Adrenal gland (tissue), 12 donors: Measurements from ENCODE around the gene WNT3. TPM values are rescaled to one million over a fixed set of nuclear protein-coding genes. Genes with fewer than 3 reads are reported as not detected.

Source experiments
- DNase-seq, 7 donors: peaks; one replicate each; pipeline ENCODE4 v3.0.0-alpha.2; 2019 to 2020
- H3K27ac ChIP-seq, 5 donors: fragments of 200-600 bp; sonication (generic) in 4 of 5; 1 replicate in 3 of 5; 2 replicates in 2 of 5; pipeline versions ENCODE4 v1.5.1 to v1.8.0; 2016 to 2020; ENCODE audit warnings: mild to moderate bottlenecking in 1 of 5
- H3K27me3 ChIP-seq: fragments of 200-600 bp; 2 replicates; pipeline ENCODE4 v1.8.0; 2021
- H3K36me3 ChIP-seq, 2 donors: fragments of 200-600 bp; replicated peaks in 1 of 2; 1 replicate in 1 of 2; 2 replicates in 1 of 2; pipeline versions ENCODE4 v1.5.1 to v1.8.0; 2018 to 2022
- H3K4me1 ChIP-seq, 2 donors: fragments of 200-600 bp; replicated peaks in 1 of 2; 1 replicate in 1 of 2; 2 replicates in 1 of 2; pipeline versions ENCODE4 v1.5.1 to v1.8.0; 2018 to 2021
- H3K4me3 ChIP-seq, 4 donors: fragments of 200-600 bp; sonication (generic) in 3 of 4; one replicate each; pipeline ENCODE4 v1.5.1; 2016 to 2018
- H3K9me3 ChIP-seq, 3 donors: fragments of 200-600 bp; sonication (generic) in 1 of 3; replicated peaks in 1 of 3; 1 replicate in 2 of 3; 2 replicates in 1 of 3; pipeline versions ENCODE4 v1.5.1 to v1.8.0; 2016 to 2021
- CTCF ChIP-seq, 6 experiments: fragments of 450-650 bp in 4 of 6; fragments of 200-600 bp in 2 of 6; sonication (generic) in 1 of 6; IDR thresholded peaks; 1 replicate in 5 of 6; 2 replicates in 1 of 6; pipeline versions ENCODE4 v1.5.1 to v1.8.0; 2016 to 2021; ENCODE audit warnings: antibody characterized with exemption in 6 of 6, mild to moderate bottlenecking in 2 of 6, moderate library complexity in 1 of 6
- POLR2A ChIP-seq, 2 donors: fragments of 450-650 bp; IDR thresholded peaks; one replicate each; pipeline ENCODE4 v1.6.1; 2017; ENCODE audit warnings: antibody characterized with exemption in 2 of 2, mild to moderate bottlenecking in 2 of 2, moderate library complexity in 1 of 2
- WGBS, 4 donors: extraction: QIAGEN DNeasy Blood & Tissue Kit in 2 of 4; methylation state at CpG; one replicate each; pipeline versions ENCODE4 v1.1.5 to v1.1.7; 2013 to 2017; 5-methylcytosine and 5-hydroxymethylcytosine counted together
- intact Hi-C, 2 donors: fragments of 100-400 bp; cut with DNase I; formaldehyde crosslinking; loops; one replicate each; pipeline versions ENCODE4 v1.14.1 to v1.15.0; 2022 to 2023
- polyA plus RNA-seq, 3 donors: library from polyadenylated mRNA; stranded (reverse); fragments of 200-250 nt in 2 of 3; fragments of 350-450 nt in 1 of 3; fragmentation: Illumina TruSeq in 1 of 3; extraction: RNeasy Lipid Tissue Mini Kit (QIAGEN cat#74804) in 1 of 3; gene quantifications; one replicate each; pipeline ENCODE4 v1.2.3, GENCODE V29; 2013 to 2014
- total RNA-seq, 9 donors: library from RNA; depleted of rRNA in 4 of 9; stranded (reverse); fragments of >200 nt in 4 of 9; fragments of 120-200 nt in 1 of 9; fragmentation: NEBNext Ultra II Directional in 1 of 9; extraction: Animal tissue kit (Norgen Biotek cat#: 25700) in 1 of 9; gene quantifications; one replicate each; pipeline versions ENCODE4 v1.1.0 to v1.2.4, GENCODE V29; 2013 to 2023
- donor health status: healthy with polysubstance abuse.
- donor health status: Bipolar disorder and iron deficiency.
- donor health status: DM: yes; HTN: yes; CAD: no.
- donor health status: DM: no; HTN: no; CAD: no.
- donor health status: DM: no; HTN: no; CAD: no.
- donor health status: DM: yes; HTN: yes; CAD: no.

The WNT3 gene
- total and polyA plus RNA-seq, 12 donors, result 0.16 to 1.1 (median 0.46) TPM; not detected in 2

GRCh38 chr17:46756861-46757260 lies 61.6 kb downstream of the WNT3 start:
- H3K4me1 ChIP-seq, result no peaks in the 10 kb centered on the region
- H3K27ac ChIP-seq, result no peak overlapping the region
- H3K9me3 ChIP-seq, result no peaks in the 10 kb centered on the region
- H3K27me3 ChIP-seq, result no peaks in the 10 kb centered on the region
- H3K4me3 ChIP-seq, result no peak overlapping the region
- 88 to 94% (median 92%) methylated on average over 2 of the region's 2 CpGs for WGBS, 4 donors
- no peak for DNase-seq
- intact Hi-C loops, result no loop called here
- H3K36me3 ChIP-seq, result peaks cover 0 to 30% of the 10 kb centered on the region in 2 donors
- TF ChIP-seq CTCF (IDR thresholded peaks at IDR 0.05) (no peak), POLR2A (IDR thresholded peaks at IDR 0.05) (no peak)

- no peak overlapping the region for H3K4me3 ChIP-seq
- H3K4me1 ChIP-seq, result no peaks in the 10 kb centered on the region
- no peak overlapping the region for H3K27ac ChIP-seq
- intact Hi-C loops, result no loop called here
- 73 to 85% (median 77%) methylated on average over 4 of the region's 4 CpGs for WGBS, 4 donors
- no peaks in the 10 kb centered on the region for H3K27me3 ChIP-seq
- no peaks in the 10 kb centered on the region for H3K9me3 ChIP-seq
- peaks cover 0 to 37% of the 10 kb centered on the region in 2 donors for H3K36me3 ChIP-seq
- no peak for TF ChIP-seq POLR2A (IDR thresholded peaks at IDR 0.05)
- no peak for DNase-seq
Observed at GRCh38 chr17:46756081-46756735, 62.3 kb downstream of the WNT3 start.

- TF ChIP-seq POLR2A (IDR thresholded peaks at IDR 0.05) (no peak), CTCF (IDR thresholded peaks at IDR 0.05) (no peak)
- DNase-seq, result no peak
- no peak overlapping the region for H3K4me3 ChIP-seq
- H3K4me1 ChIP-seq, result no peaks in the 10 kb centered on the region
- no peaks in the 10 kb centered on the region for H3K9me3 ChIP-seq
- WGBS, 4 donors, result 87 to 100% (median 96%) methylated on average over 3 of the region's 3 CpGs
- intact Hi-C loops, result no loop called here
- H3K27me3 ChIP-seq, result no peaks in the 10 kb centered on the region
- no peak overlapping the region for H3K27ac ChIP-seq
- peaks cover 0 to 29% of the 10 kb centered on the region in 2 donors for H3K36me3 ChIP-seq
Observed at GRCh38 chr17:46753776-46754175, 64.7 kb downstream of the WNT3 start.

GRCh38 chr17:46751425-46751824 lies 67.1 kb downstream of the WNT3 start:
- Histone ChIP-seq H3K27me3 (no peaks in the 10 kb centered on the region), H3K36me3 (peaks cover 0 to 29% of the 10 kb centered on the region in 2 donors), H3K9me3 (no peaks in the 10 kb centered on the region), H3K4me1 (no peaks in the 10 kb centered on the region), H3K27ac (no peak overlapping the region), H3K4me3 (no peak overlapping the region)
- WGBS, 4 donors, result 95 to 99% (median 98%) methylated on average over 4 of the region's 4 CpGs
- no peak for DNase-seq
- no peak for TF ChIP-seq POLR2A (IDR thresholded peaks at IDR 0.05)
- TF ChIP-seq CTCF (IDR thresholded peaks at IDR 0.05), result no peak
- intact Hi-C loops, result no loop called here

- Histone ChIP-seq H3K4me1 (no peaks in the 10 kb centered on the region), H3K4me3 (no peak overlapping the region), H3K27ac (no peak overlapping the region), H3K36me3 (no peaks in the 10 kb centered on the region), H3K27me3 (no peaks in the 10 kb centered on the region), H3K9me3 (no peaks in the 10 kb centered on the region)
- no peak for TF ChIP-seq CTCF (IDR thresholded peaks at IDR 0.05)
- WGBS, 4 donors, result 79 to 93% (median 90%) methylated on average over 3 of the region's 3 CpGs
- no peak for DNase-seq
- intact Hi-C loops, result no loop called here
Observed at GRCh38 chr17:46745376-46745775, 73.1 kb downstream of the WNT3 start.
